Left cardiac atrium (tissue), 4 donors: Measurements from ENCODE around the gene EXD3. TPM values are rescaled to one million over a fixed set of nuclear protein-coding genes. Genes with fewer than 3 reads are reported as not detected.
"Not testable (repeated sequence)": the region's sequence is repeated elsewhere in the genome, so short reads cannot be mapped to it uniquely, and the experiment has no call there.

ENCODE experiments used
- ATAC-seq, 2 donors: fragments of 200-7000 bp; cut with Tn5 transposase; one replicate each; pipeline ENCODE4 v1.9.1; 2020; ENCODE audit warnings: mild to moderate bottlenecking in 2 of 2, moderate library complexity in 2 of 2
- DNase-seq: peaks from one replicate; pipeline ENCODE4 v3.0.0-alpha.2; 2020
- intact Hi-C, 2 donors: fragments of 100-400 bp; cut with DNase I; formaldehyde crosslinking; loops; one replicate each; pipeline versions ENCODE4 v1.14.1 to v1.15.1; 2022 to 2023
- total RNA-seq, 2 donors: library from RNA; stranded (reverse); fragmentation: NEBNext Ultra II Directional; extraction: Animal tissue kit (Norgen Biotek cat#: 25700); gene quantifications; one replicate each; pipeline ENCODE4 v1.2.1, GENCODE V29; 2021
- donor health status: DM: no; HTN: yes; CAD: no.
- donor health status: DM: no; HTN: yes; CAD: no; lungs with severe emphysema.
- donor health status: DM: yes; HTN: yes; CAD: no.
- donor health status: Dilated cardiomyopathy.

The EXD3 gene
- total RNA-seq, 2 donors from 2014 or later, result 8.0 to 11.7 TPM

DNA sequence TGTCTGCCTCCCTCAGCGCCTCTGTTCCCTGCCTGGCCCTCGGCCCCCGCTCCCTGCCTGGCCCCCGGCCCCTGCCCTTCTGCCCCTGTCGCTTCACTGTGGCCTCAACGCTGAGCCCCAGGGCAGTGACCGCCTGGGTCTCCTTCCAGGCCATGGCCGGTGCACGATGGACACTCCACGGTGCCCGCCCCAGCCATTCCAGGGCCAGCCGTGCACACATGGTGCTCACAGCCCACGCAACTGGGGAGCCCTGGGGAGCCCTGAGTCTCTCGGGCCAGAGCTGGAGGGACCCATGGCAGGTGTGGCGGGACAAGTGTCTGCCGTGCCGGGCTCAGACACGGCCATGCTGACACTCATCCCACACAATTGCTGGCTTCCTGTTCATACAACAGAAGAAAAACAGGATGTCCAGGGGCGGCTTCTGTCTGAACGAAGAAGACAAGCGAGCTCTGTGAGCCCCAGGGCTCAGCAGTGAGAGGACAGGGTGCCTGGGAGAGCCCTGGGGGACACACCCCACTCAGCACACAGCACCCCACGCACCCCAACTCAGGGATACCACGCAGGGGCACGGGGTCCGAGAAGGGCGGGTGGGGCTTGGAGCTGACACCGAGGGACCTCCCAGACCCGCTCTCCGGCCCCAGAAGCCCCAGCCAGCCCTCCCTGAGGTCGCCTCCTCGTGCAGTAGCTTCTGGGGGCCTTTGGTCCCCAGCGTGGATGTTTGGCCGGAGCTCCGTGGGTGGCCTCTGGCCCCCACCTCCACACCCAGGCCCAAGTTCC, 35.7 kb downstream of the EXD3 start:
- DNase-seq, result peak; percentile 45
- ATAC-seq, result peak in 1 of 2 donors; percentile 19
- intact Hi-C loops, result no loop called here

- intact Hi-C loops, ATAC-seq: not testable (repeated sequence)
- DNase-seq, result peak; percentile 16
Observed at GRCh38 chr9:137386507-137387113, 36.4 kb downstream of the EXD3 start.

DNA sequence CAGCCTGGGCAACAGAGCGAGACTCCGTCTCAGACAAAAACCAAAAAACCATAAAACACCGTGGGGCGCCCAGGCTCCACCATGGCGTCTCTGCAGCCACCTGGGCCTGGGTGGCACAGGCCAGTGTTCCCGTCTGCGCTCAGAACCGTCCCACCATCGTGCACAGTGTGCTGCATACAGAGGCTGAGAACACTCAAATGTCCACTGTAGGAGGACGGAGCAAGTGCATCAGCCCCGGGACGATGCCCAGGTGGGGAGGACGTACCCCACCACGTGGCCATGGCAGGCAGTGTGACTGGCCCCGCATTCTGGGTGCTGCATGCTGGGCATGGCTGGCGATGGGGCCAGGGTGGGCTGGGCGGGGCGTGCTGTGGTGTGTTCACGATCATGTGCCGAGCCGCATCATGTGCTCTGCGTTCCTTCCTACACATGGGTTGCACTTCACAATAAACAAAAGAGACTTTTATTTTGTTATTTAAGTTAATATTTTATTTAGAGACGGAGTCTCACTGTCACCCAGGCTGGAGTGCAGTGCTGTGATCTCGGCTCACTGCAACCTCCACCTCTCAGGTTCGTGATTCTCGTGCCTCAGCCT, 37.8 kb downstream of the EXD3 start:
- intact Hi-C loops, result no loop called here
- DNase-seq, result peak; percentile 17
- no peak for ATAC-seq

DNA sequence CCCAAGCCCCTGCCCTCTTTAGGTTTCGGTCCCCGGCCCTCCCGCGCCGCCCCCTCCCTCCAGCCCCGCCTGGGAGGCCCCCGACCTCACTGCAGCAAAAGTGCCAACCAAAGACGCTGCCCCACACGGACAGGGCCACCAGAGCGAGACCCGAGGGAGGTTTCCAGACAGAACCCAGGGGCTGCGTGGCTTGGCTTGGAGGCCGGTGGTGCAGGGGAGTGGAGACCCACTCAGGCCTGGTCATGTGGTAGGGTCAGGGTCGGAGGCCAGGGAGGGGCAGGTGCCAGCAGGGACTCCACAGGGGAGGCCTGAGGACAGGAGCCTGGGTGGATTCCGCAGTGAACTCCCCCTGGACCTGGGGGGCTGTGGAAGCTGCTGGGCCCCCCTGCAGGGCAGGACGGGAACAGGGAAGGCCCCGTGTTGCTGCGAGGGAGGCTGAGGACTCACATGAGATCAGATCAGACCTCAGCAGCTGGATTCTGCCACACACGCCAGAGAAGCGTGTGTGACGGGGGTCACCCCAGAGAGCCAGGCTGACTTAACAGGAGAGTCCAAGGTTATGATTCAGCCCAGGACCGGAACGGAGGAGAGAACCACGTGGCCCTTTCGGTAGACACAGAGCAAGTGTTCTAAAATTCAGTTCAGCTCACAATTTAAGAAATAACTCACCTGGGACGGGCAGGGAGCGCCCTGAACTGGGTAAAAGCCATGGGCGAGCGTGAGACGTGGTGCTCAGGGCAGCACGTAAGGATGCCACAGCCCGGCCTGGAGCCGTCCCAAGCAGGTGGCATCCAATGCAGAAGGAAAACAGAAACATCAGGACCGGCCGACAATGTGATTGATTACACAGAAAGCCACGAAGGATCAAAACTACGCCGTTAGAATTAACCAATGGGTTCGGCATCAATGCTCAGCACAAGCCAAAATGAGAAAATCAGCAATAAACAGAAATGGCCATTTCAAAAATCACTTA, 38.9 kb downstream of the EXD3 start:
- no peak for DNase-seq
- intact Hi-C loops, result no loop called here
- no peak for ATAC-seq

DNA sequence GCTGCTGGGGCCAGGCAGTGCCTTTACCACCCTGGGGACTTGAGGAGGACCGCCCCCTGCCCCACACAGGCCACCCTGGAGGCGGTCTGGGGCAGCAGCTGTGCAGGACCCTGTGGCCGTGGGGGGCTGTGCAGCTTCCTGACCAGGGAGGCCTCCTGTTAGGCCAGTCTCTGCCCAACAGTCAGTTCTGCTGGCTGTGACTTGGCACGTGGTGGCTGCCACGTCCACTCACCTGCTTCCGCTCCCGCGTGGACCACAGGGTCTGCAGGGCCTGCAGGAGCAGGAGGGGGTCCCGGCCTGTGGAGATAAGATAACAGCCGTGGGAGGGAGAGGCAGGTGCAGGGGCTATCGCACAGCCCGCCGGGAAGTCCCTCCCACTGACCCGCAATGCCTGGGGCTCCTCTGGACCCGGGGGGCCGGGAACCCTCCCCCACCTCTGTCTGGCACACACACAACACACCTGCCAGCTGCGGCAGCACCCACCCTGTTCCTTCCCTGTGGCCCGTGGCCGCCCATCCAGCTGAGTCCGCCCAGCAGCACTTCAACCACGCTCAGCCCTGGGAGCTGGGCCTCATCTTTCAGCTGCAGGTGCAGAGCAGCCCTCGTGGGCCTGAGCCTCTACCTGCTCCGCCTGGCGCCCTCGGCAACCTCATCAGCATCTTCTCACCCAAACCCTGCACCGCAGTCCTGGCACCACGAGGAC, 39.7 kb downstream of the EXD3 start:
- intact Hi-C loops, result no loop called here
- ATAC-seq (peak in 1 of 2 donors; percentile 18), DNase-seq (peak; percentile 16)

DNA sequence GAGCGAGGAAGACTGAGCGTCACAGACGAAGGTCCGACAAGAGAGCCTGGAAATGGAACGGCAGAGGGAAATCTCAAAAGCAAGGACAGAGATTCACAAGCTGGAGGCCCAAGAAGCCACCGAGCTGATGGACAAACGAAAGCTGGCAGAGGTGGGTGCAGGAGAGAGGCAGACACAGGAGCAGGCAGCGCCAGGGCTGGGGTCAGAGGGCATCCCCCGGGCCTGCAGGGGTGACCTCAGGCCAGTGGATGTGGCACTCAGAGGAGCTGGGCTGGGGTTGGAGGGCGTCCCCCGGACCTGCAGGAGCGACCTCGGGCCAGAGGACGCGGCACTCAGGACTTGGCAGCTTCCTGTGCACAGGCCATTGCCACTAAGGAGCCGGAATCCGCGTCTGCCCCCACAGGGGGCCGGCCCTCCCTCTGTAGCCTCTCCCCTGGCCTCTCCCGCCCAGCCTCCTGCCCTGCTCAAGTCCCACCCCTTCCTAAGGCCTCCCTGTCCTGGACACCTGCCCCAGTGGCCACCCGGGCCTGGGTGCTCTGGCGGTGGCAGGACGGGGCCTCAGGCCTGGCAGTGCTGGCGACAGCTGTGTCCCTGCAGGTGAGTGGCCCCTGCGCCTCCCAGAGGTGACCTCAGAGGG, 40.4 kb downstream of the EXD3 start:
- DNase-seq (peak; percentile 16), ATAC-seq (no peak)
- intact Hi-C loops, result no loop called here

DNA sequence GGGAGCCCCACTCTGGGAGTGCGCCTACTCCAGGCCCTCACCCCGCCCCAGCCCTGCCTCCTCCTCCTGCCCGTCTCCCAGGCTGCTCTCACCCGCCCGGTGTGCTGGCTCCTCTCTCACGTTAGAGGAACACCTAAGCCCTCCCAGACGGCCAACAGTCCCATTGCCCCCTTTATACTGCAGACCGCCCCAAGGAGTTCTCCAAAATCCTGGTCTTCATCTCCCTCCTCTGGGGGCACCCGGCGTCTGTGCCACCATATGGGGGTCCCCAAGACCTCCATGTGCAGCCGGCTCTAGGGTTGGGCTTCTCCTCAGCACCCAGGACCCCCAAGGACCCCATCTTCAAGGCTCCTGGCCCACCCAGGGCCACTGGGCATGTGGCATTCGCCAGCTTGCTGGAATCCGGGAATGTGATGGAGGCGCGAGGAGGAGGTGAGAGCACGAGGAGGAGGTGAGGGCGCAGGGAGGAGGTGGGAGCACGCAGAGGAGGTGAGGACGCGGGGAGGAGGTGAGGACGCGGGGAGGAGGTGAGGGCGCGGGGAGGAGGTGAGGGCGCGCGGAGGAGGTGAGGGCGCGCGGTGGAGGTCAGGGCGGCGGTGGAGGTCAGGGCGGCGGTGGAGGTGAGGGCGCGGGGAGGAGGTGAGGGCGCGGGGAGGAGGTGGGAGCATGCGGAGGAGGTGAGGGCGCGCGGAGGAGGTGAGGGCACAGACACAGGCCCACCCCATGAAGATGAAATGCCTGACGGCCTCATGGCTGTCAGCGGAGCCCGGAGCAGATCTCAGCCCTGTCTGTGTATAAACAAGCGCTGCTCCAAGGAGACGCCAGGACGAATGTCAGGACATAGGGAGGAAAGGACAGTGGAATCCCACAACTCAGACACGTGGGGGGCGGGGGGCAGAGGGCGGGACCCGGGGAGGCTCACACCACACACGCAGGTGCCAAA, 41.2 kb downstream of the EXD3 start:
- ATAC-seq (no peak), DNase-seq (peak; percentile 12)
- intact Hi-C loops, result no loop called here

GRCh38 chr9:137380606-137381005, 42.4 kb downstream of the EXD3 start:
- peak; percentile 17 for DNase-seq
- intact Hi-C loops, result no loop called here
- ATAC-seq, result no peak

- no peak for ATAC-seq
- intact Hi-C loops, result no loop called here
- DNase-seq, result no peak
Observed at GRCh38 chr9:137380171-137380570, 42.8 kb downstream of the EXD3 start.

- intact Hi-C loops, result no loop called here
- DNase-seq (no peak), ATAC-seq (no peak)
Observed at GRCh38 chr9:137379761-137380161, 43.2 kb downstream of the EXD3 start.

GRCh38 chr9:137378688-137379410, 44.1 kb downstream of the EXD3 start:
- intact Hi-C loops, ATAC-seq, DNase-seq: not testable (repeated sequence)

- DNase-seq, result no peak
- no peak for ATAC-seq
- intact Hi-C loops, result no loop called here
Observed at GRCh38 chr9:137376386-137376785, 46.6 kb downstream of the EXD3 start.

- no peak for DNase-seq
- ATAC-seq, result no peak
- intact Hi-C loops, result no loop called here
Observed at GRCh38 chr9:137375321-137376058, 47.5 kb downstream of the EXD3 start.

DNA sequence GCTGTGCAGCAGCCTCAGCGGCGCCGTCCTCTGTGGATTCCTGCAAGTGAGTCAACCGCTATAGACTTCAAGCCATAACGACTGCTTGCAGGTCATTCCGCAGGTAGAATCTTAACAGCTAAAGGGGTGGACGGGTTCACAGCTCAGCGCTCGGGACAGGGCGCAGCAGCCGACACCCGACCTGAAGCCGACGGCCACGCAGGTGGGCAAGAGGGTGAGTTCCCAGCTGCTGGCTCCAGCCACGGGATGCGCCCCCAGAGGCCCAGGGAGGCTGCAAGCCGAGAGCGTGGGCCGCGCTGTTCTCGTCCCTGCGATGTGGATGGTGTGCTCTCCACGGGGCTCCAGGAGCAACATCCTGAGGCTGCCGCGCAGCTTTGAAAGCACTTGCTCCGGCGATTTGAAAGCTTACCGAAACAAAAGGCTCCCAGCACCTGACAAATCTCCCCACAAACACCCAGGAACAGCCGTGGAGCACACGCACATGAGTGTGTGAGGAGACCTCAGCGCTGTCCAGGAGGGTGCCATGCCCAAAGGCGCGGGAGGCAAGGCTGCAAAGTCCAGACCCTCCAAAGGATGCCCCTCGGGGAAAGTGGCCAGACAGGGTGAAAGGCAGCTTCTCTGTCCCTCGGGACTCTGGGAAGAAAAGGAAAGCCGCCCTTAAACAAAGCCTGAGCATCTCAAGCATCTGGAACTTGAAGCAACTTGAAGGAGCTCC, 48.7 kb downstream of the EXD3 start:
- no peak for DNase-seq
- ATAC-seq, result no peak
- intact Hi-C loops, result no loop called here

DNA sequence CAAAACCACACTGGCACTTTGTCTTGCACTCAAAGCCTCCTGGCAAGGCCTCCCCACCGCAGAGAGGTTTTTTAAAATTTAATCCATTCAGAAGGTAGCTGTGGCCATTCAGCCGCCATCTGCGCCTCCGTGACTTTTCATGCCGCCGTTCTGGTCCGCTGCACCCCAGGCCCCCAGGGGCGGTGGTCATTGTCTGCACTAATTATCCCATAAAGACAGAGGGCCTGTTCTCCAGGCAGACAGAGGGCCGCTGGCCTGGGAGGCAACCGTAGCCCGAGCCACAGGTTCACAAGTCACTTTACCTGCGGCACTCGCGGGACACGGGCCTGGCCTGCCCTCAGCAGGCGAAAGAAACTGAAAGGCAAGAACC, 49.4 kb downstream of the EXD3 start:
- ATAC-seq (no peak), DNase-seq (peak; percentile 9)
- intact Hi-C loops, result no loop called here
